Chondrocyte (in vitro differentiated cells): ENCODE measurements around the gene KLHDC1. TPM values are rescaled to one million over a fixed set of nuclear protein-coding genes. Genes with fewer than 3 reads are reported as not detected.
A peak's percentile ranks its signal among the peaks of the same experiment; 100 is the strongest.

Source experiments
- DNase-seq: peaks from one replicate; pipeline ENCODE4 v3.0.0; 2021; ENCODE audit warnings: mixed read lengths, low spot score
- H3K27ac Mint-ChIP-seq: one replicate; pipeline ENCODE4 v1.8.0; 2021; ENCODE audit warnings: mild to moderate bottlenecking, moderate library complexity, mixed read lengths; ENCODE audit not compliant: unreplicated experiment
- H3K27me3 Mint-ChIP-seq: 2 replicates; pipeline ENCODE4 v1.8.0; 2021; ENCODE audit warnings: low read depth, mixed read lengths
- H3K36me3 Mint-ChIP-seq: 2 replicates; pipeline ENCODE4 v1.8.0; 2021; ENCODE audit warnings: low read depth, mixed read lengths
- H3K4me1 Mint-ChIP-seq: 2 replicates; pipeline ENCODE4 v1.8.0; 2021; ENCODE audit warnings: low read depth, mild to moderate bottlenecking, mixed read lengths
- H3K4me3 Mint-ChIP-seq: one replicate; pipeline ENCODE4 v1.8.0; 2021; ENCODE audit warnings: mild to moderate bottlenecking, moderate library complexity, mixed read lengths; ENCODE audit not compliant: unreplicated experiment
- H3K9me3 Mint-ChIP-seq: 2 replicates; pipeline ENCODE4 v1.8.0; 2021; ENCODE audit warnings: low read depth, mixed read lengths
- total RNA-seq: library from RNA; stranded (reverse); gene quantifications from 3 replicates; pipeline ENCODE4 v1.2.1, GENCODE V29; 2021
- TF ChIP-seq, protein P1 (sequence below): fragments of 200-600 bp; sonication (generic); IDR thresholded peaks from 2 replicates; pipeline ENCODE4 v1.5.0; 2021; ENCODE audit warnings: antibody characterized with exemption, mild to moderate bottlenecking, moderate library complexity

Gene KLHDC1
- total RNA-seq, 1 donor from 2014 or later = 4.5 TPM

DNA sequence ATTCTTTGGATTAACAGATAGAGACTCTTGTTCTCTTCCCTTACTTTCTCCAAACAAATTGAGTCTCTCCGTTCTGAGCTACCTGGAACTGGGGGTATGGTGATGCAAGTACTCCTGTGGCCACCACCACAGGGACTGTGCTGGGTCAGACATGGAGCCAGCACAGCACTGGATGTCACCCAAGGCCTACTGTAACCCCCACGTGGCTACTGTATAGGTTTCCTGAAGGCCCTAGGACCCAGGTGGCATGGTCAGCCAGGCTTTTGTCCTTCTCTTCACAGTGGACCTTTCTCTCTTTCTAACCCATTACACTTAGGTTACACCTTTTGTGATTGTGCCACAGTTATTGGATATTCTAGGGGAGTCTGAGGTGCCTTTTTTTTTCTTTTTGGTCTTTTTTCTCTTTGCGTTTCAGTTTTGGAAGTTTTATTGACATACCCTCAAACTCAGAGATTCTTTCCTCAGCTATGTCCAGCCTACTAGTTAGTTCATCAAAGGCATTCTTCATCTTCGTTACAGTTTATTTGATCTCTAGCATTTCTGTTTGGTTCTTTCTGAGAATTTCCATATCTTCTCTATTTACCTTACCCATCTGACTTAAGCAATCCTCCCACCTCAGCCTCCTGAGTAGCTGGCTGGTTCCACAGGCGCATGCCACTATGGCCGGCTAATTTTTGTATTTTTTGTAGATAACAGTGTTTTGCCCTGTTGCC lies 69.1 kb downstream of the KLHDC1 start:
- no peaks in the 10 kb centered on the region for H3K36me3 Mint-ChIP-seq
- DNase-seq = no peak
- no peak overlapping the region for H3K4me3 Mint-ChIP-seq
- peaks cover 11% of the 10 kb centered on the region for H3K4me1 Mint-ChIP-seq
- H3K9me3 Mint-ChIP-seq = no peaks in the 10 kb centered on the region
- H3K27ac Mint-ChIP-seq = no peak overlapping the region
- TF ChIP-seq, protein P1, sequence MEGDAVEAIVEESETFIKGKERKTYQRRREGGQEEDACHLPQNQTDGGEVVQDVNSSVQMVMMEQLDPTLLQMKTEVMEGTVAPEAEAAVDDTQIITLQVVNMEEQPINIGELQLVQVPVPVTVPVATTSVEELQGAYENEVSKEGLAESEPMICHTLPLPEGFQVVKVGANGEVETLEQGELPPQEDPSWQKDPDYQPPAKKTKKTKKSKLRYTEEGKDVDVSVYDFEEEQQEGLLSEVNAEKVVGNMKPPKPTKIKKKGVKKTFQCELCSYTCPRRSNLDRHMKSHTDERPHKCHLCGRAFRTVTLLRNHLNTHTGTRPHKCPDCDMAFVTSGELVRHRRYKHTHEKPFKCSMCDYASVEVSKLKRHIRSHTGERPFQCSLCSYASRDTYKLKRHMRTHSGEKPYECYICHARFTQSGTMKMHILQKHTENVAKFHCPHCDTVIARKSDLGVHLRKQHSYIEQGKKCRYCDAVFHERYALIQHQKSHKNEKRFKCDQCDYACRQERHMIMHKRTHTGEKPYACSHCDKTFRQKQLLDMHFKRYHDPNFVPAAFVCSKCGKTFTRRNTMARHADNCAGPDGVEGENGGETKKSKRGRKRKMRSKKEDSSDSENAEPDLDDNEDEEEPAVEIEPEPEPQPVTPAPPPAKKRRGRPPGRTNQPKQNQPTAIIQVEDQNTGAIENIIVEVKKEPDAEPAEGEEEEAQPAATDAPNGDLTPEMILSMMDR = no peak
- no peaks in the 10 kb centered on the region for H3K27me3 Mint-ChIP-seq

DNA sequence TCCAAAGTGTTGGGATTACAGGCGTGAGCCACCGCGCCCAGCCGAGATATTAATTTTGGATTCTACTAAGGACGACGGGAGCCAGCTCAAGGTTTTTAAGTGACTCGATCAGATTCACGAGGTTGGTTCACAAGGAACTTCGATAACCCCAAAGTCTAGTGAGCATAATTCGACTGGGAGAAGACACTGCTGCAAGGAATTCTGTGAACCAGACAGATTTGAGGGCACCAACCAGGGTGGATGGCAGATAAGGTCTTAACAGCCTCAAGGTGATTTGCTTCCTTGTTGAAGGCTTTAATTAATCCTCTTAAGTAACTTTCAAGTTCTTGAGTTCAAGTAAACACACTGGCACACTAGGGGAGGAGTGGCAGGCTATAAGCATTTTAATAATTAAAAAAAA lies 73.9 kb downstream of the KLHDC1 start:
- DNase-seq = no peak
- peaks cover 43% of the 10 kb centered on the region for H3K4me1 Mint-ChIP-seq

DNA sequence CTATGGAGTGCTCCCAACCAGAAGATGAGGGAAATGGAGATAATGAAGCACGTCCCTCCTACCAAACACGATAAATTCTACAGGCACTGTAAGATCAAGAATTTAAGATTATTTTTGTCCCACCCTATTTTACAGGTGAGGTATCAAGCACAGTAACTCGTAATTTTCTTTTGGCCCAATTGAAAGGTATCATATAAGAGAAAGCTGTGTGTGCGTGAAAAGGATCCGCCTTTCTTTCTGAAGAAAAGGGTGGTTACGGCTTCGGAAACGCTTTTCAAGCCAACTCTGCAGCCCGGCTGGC lies 74.3 kb downstream of the KLHDC1 start:
- Mint-ChIP-seq H3K4me3 (peak overlapping the region; percentile 88), H3K27me3 (no peaks in the 10 kb centered on the region), H3K36me3 (peaks cover 2% of the 10 kb centered on the region), H3K27ac (peak overlapping the region; percentile 99), H3K4me1 (peaks cover 42% of the 10 kb centered on the region), H3K9me3 (no peaks in the 10 kb centered on the region)
- DNase-seq = no peak
- TF ChIP-seq, protein P1 = no peak

More for the DNA sequence above, 73.9 kb downstream of the KLHDC1 start:
- peaks cover 2% of the 10 kb centered on the region for H3K36me3 Mint-ChIP-seq
- H3K27ac Mint-ChIP-seq = peak overlapping the region; percentile 99
- peak overlapping the region; percentile 88 for H3K4me3 Mint-ChIP-seq
- H3K9me3 Mint-ChIP-seq = no peaks in the 10 kb centered on the region
- TF ChIP-seq, protein P1 = no peak
- H3K27me3 Mint-ChIP-seq = no peaks in the 10 kb centered on the region

DNA sequence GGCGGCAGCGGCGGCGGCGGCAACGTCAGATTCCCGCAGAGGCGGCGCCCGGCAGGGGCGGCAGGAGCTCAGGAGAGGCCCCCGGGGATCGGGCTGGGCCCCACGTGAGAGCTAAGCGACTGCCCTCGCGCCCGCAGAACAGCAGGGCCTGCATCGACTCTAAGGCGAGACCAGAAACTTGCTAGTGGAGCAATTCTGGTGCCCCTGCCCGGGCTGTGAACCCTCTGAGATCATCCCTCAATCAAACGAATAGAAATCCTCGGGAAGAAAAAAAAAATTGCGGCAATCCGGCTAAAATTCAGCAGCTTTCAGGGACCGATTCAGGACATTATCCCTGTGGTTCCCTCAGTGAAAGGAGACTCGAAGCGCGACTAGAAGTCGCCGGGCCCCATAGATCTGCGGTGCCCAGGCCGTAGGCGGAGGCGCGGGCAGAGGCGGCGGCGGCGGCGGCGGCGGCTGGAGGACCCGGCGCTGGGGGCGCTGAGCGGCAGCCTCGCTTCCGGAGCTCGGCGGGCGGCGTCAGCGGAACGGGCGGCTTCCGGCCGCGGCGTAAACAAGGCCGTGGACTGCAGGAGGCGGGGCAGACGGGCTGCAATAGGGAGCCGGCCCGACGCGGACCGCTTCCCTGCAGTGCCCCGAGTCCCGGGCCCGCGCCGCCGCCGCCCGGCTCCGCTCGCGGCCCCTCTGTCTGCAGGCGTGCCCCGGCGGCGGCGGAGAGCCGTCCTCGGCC lies 74.8 kb downstream of the KLHDC1 start, which contains the start of gene KLHDC2:
KLHDC2 (plus strand) TSS at position 583 of the 730 bp plus-strand sequence. CDS start 316 bp downstream, outside the sequence.
- Mint-ChIP-seq H3K4me3 (peak within 1 kb of the TSS; percentile 99), H3K4me1 (peaks cover 36% of the 10 kb centered on the region), H3K27ac (peak within 1 kb of the TSS; percentile 100), H3K27me3 (no peaks in the 10 kb centered on the region), H3K9me3 (no peaks in the 10 kb centered on the region), H3K36me3 (peaks cover 2% of the 10 kb centered on the region)
- TF ChIP-seq, protein P1 = peak; percentile 75
- peak; percentile 95 for DNase-seq

DNA sequence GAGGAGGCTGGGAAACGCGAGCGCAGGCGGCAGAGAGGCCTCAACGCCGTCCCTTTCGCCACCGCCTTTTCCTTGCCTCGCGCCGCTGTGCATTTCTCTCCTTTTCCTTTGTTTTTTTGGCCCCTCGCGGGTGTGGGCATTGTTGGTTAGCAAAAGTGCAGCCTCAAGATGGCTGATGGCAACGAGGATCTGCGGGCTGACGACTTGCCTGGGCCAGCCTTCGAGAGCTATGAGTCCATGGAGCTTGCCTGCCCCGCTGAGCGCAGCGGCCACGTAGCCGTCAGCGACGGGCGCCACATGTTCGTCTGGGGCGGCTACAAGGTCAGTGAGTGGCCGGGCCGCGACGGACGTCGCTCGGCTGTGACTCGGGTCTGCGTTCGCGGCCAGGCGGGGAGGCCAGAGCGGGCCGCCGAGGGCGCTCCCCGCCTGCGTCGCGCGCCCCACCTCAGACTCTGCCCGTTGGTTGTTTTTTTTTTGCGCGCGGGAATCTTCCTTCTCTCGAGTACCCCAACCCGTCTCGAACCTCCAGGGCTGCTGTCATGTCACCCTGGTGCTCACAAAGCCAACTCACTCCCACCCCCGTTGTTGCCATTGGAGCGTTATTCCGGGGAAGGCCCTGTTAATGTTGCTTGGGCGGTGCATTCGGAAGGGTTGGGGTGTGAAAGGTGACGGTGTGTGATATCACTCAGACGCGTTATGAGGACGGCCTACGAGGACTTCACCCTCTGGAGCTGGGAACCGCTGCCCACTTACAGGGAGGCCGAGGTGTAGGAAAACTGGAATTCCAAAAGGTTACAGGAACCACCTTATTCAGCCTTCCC lies 75.6 kb downstream of the KLHDC1 start:
- Mint-ChIP-seq H3K4me1 (peaks cover 36% of the 10 kb centered on the region), H3K27me3 (no peaks in the 10 kb centered on the region), H3K4me3 (peak overlapping the region; percentile 99), H3K9me3 (no peaks in the 10 kb centered on the region), H3K36me3 (peaks cover 2% of the 10 kb centered on the region), H3K27ac (peak overlapping the region; percentile 100)
- DNase-seq = no peak
- TF ChIP-seq, protein P1 = no peak
